Stimulated activated effector memory CD8-positive, alpha-beta T cell treated with anti-CD3 and anti-CD28 coated beads, Interleukin-12 subunit alpha, Interleukin-12 subunit beta, amount 100 ng/mL, for 72 hours (primary cell): Measurements from ENCODE around the gene DMD.
"Not testable (repeated sequence)": the region's sequence is repeated elsewhere in the genome, so short reads cannot be mapped to it uniquely, and the experiment has no call there.

Experiments
- ATAC-seq: fragments of 150-1000 bp; cut with Tn5 transposase; 2 replicates; pipeline ENCODE4 v1.10.0; 2021
- DNase-seq, 2 donors: peaks; one replicate each; pipeline ENCODE4 v3.0.0; 2021 to 2022; ENCODE audit warnings: low spot score in 2 of 2
- H3K27ac Mint-ChIP-seq: one replicate; pipeline ENCODE4 v1.8.0; 2022; ENCODE audit warnings: mild to moderate bottlenecking, mixed read lengths
- H3K36me3 Mint-ChIP-seq: one replicate; pipeline ENCODE4 v1.8.0; 2022; ENCODE audit warnings: mild to moderate bottlenecking, mixed read lengths
- H3K4me1 Mint-ChIP-seq: one replicate; pipeline ENCODE4 v1.8.0; 2022; ENCODE audit warnings: mixed read lengths
- H3K4me3 Mint-ChIP-seq: one replicate; pipeline ENCODE4 v1.8.0; 2022; ENCODE audit warnings: mild to moderate bottlenecking, mixed read lengths
- H3K9me3 Mint-ChIP-seq: one replicate; pipeline ENCODE4 v1.8.0; 2022; ENCODE audit warnings: mixed read lengths

The DMD gene

GRCh38 chrX:33126469-33126868 lies 84.9 kb downstream of the DMD start:
- ATAC-seq (no peak), DNase-seq (no peak)
- Mint-ChIP-seq H3K4me1 (no peaks in the 10 kb centered on the region), H3K9me3 (no peaks in the 10 kb centered on the region), H3K4me3 (no peak overlapping the region), H3K27ac (no peak overlapping the region), H3K36me3 (no peaks in the 10 kb centered on the region)

GRCh38 chrX:33109858-33110257 lies 101.5 kb downstream of the DMD start:
- ATAC-seq (no peak), DNase-seq (no peak)
- Mint-ChIP-seq H3K36me3 (no peaks in the 10 kb centered on the region), H3K27ac (no peak overlapping the region), H3K4me1 (no peaks in the 10 kb centered on the region), H3K9me3 (no peaks in the 10 kb centered on the region), H3K4me3 (no peak overlapping the region)

GRCh38 chrX:33106737-33107136 lies 104.6 kb downstream of the DMD start:
- H3K27ac Mint-ChIP-seq, result no peak overlapping the region
- DNase-seq (no peak), ATAC-seq (no peak)
- H3K4me3 Mint-ChIP-seq, result no peak overlapping the region
- no peaks in the 10 kb centered on the region for H3K4me1 Mint-ChIP-seq
- no peaks in the 10 kb centered on the region for H3K36me3 Mint-ChIP-seq
- no peaks in the 10 kb centered on the region for H3K9me3 Mint-ChIP-seq

GRCh38 chrX:33095079-33095478 lies 116.3 kb downstream of the DMD start:
- no peaks in the 10 kb centered on the region for H3K36me3 Mint-ChIP-seq
- no peaks in the 10 kb centered on the region for H3K4me1 Mint-ChIP-seq
- DNase-seq (no peak), ATAC-seq (no peak)
- peaks cover 3% of the 10 kb centered on the region for H3K9me3 Mint-ChIP-seq
- H3K4me3 Mint-ChIP-seq, result no peak overlapping the region
- no peak overlapping the region for H3K27ac Mint-ChIP-seq

- DNase-seq (no peak), ATAC-seq (no peak)
- no peak overlapping the region for H3K27ac Mint-ChIP-seq
- H3K36me3 Mint-ChIP-seq, result no peaks in the 10 kb centered on the region
- peaks cover 3% of the 10 kb centered on the region for H3K9me3 Mint-ChIP-seq
- no peak overlapping the region for H3K4me3 Mint-ChIP-seq
- no peaks in the 10 kb centered on the region for H3K4me1 Mint-ChIP-seq
Measured at GRCh38 chrX:33087411-33087810, 123.9 kb downstream of the DMD start.

GRCh38 chrX:33086886-33087285 lies 124.5 kb downstream of the DMD start:
- DNase-seq (no peak), ATAC-seq (no peak)
- Mint-ChIP-seq H3K4me1 (no peaks in the 10 kb centered on the region), H3K9me3 (peaks cover 3% of the 10 kb centered on the region), H3K27ac (no peak overlapping the region), H3K4me3 (no peak overlapping the region), H3K36me3 (no peaks in the 10 kb centered on the region)

- Mint-ChIP-seq H3K4me1 (no peaks in the 10 kb centered on the region), H3K27ac (no peak overlapping the region), H3K9me3 (no peaks in the 10 kb centered on the region), H3K4me3 (no peak overlapping the region), H3K36me3 (no peaks in the 10 kb centered on the region)
- no peak for DNase-seq
- no peak for ATAC-seq
Measured at GRCh38 chrX:33082371-33082770, 129.0 kb downstream of the DMD start.

- DNase-seq, result no peak
- no peaks in the 10 kb centered on the region for H3K9me3 Mint-ChIP-seq
- H3K4me3 Mint-ChIP-seq, result no peak overlapping the region
- no peaks in the 10 kb centered on the region for H3K36me3 Mint-ChIP-seq
- no peak for ATAC-seq
- H3K4me1 Mint-ChIP-seq, result no peaks in the 10 kb centered on the region
- no peak overlapping the region for H3K27ac Mint-ChIP-seq
Measured at GRCh38 chrX:33078273-33078672, 133.1 kb downstream of the DMD start.

GRCh38 chrX:33073660-33074059 lies 137.7 kb downstream of the DMD start:
- H3K9me3 Mint-ChIP-seq, H3K4me1 Mint-ChIP-seq, H3K36me3 Mint-ChIP-seq, H3K27ac Mint-ChIP-seq, DNase-seq, H3K4me3 Mint-ChIP-seq, ATAC-seq: not testable (repeated sequence)

- DNase-seq (no peak), ATAC-seq (no peak)
- peaks cover 10% of the 10 kb centered on the region for H3K9me3 Mint-ChIP-seq
- no peak overlapping the region for H3K27ac Mint-ChIP-seq
- H3K4me1 Mint-ChIP-seq, result no peaks in the 10 kb centered on the region
- H3K36me3 Mint-ChIP-seq, result no peaks in the 10 kb centered on the region
- no peak overlapping the region for H3K4me3 Mint-ChIP-seq
Measured at GRCh38 chrX:33065415-33065814, 145.9 kb downstream of the DMD start.

GRCh38 chrX:33062041-33062440 lies 149.3 kb downstream of the DMD start:
- no peak overlapping the region for H3K27ac Mint-ChIP-seq
- peaks cover 10% of the 10 kb centered on the region for H3K9me3 Mint-ChIP-seq
- DNase-seq (no peak), ATAC-seq (no peak)
- no peaks in the 10 kb centered on the region for H3K4me1 Mint-ChIP-seq
- H3K36me3 Mint-ChIP-seq, result no peaks in the 10 kb centered on the region
- H3K4me3 Mint-ChIP-seq, result no peak overlapping the region

- no peak overlapping the region for H3K4me3 Mint-ChIP-seq
Measured at GRCh38 chrX:33053001-33053400, 158.3 kb downstream of the DMD start.

GRCh38 chrX:33045882-33046281 lies 165.5 kb downstream of the DMD start:
- H3K36me3 Mint-ChIP-seq, result no peaks in the 10 kb centered on the region
- no peaks in the 10 kb centered on the region for H3K4me1 Mint-ChIP-seq
- DNase-seq, result no peak
- no peak for ATAC-seq
- no peak overlapping the region for H3K27ac Mint-ChIP-seq
- no peak overlapping the region for H3K4me3 Mint-ChIP-seq
- no peaks in the 10 kb centered on the region for H3K9me3 Mint-ChIP-seq

More at GRCh38 chrX:33053001-33053400, 158.3 kb downstream of the DMD start:
- ATAC-seq (no peak), DNase-seq (no peak)
- H3K9me3 Mint-ChIP-seq, result peaks cover 9% of the 10 kb centered on the region
- no peaks in the 10 kb centered on the region for H3K4me1 Mint-ChIP-seq
- H3K36me3 Mint-ChIP-seq, result no peaks in the 10 kb centered on the region
- H3K27ac Mint-ChIP-seq, result no peak overlapping the region

- Mint-ChIP-seq H3K36me3 (no peaks in the 10 kb centered on the region), H3K4me1 (no peaks in the 10 kb centered on the region), H3K9me3 (no peaks in the 10 kb centered on the region), H3K27ac (no peak overlapping the region), H3K4me3 (no peak overlapping the region)
- DNase-seq (no peak), ATAC-seq (no peak)
Measured at GRCh38 chrX:33045245-33045644, 166.1 kb downstream of the DMD start.

- Mint-ChIP-seq H3K9me3 (no peaks in the 10 kb centered on the region), H3K4me1 (no peaks in the 10 kb centered on the region), H3K4me3 (no peak overlapping the region), H3K27ac (no peak overlapping the region), H3K36me3 (no peaks in the 10 kb centered on the region)
- DNase-seq (no peak), ATAC-seq (no peak)
Measured at GRCh38 chrX:33041141-33041540, 170.2 kb downstream of the DMD start.

- ATAC-seq (no peak), DNase-seq (no peak)
- H3K27ac Mint-ChIP-seq, result no peak overlapping the region
Measured at GRCh38 chrX:33032700-33033099, 178.6 kb downstream of the DMD start.

GRCh38 chrX:33014949-33015348 lies 196.4 kb downstream of the DMD start:
- ATAC-seq (no peak), DNase-seq (no peak)
- no peak overlapping the region for H3K27ac Mint-ChIP-seq
- no peaks in the 10 kb centered on the region for H3K4me1 Mint-ChIP-seq
- H3K36me3 Mint-ChIP-seq, result no peaks in the 10 kb centered on the region
- H3K4me3 Mint-ChIP-seq, result no peak overlapping the region
- H3K9me3 Mint-ChIP-seq, result peaks cover 6% of the 10 kb centered on the region

More at GRCh38 chrX:33032700-33033099, 178.6 kb downstream of the DMD start:
- Mint-ChIP-seq H3K36me3 (no peaks in the 10 kb centered on the region), H3K4me3 (no peak overlapping the region), H3K4me1 (no peaks in the 10 kb centered on the region), H3K9me3 (peaks cover 3% of the 10 kb centered on the region)
